ENCODE measurements around the gene IL1A. TPM values are rescaled to one million over a fixed set of nuclear protein-coding genes. Genes with fewer than 3 reads are reported as not detected.

IL1A gene
- total and polyA plus RNA-seq, 7 donors, result 0.08 to 0.12 TPM; not detected in 5

DNA sequence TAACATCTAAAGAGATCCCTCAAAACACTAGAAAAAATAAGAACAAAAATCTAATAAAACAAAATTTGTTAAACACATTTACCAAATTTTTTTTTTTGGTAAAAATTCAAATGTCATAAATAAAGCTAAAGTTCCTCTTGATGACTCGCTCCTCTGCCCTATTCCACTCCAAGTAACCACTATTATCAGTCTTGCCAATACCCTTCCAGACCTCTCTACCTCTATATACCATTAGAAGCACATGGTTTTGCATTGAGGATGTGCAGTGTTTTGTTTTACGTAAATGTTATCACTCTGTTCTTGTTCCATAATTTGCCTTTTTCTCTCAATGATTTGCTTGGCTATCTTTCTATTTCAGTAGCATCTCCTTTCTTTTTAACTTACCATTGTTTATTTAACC lies 41.4 kb upstream of the IL1A start:
- DNase-seq (no peak), ATAC-seq (no peak)
- no peaks in the 10 kb centered on the region for H3K9me3 ChIP-seq
- no peaks in the 10 kb centered on the region for H3K27me3 ChIP-seq (ENCODE audit: insufficient read depth in 3 of 3, low read length in 2 of 3)
- 83 to 92% (median 90%) methylated on average over 2 of the region's 2 CpGs for WGBS, 3 donors
- H3K27ac ChIP-seq, result no peak overlapping the region
- TF ChIP-seq, protein P1, sequence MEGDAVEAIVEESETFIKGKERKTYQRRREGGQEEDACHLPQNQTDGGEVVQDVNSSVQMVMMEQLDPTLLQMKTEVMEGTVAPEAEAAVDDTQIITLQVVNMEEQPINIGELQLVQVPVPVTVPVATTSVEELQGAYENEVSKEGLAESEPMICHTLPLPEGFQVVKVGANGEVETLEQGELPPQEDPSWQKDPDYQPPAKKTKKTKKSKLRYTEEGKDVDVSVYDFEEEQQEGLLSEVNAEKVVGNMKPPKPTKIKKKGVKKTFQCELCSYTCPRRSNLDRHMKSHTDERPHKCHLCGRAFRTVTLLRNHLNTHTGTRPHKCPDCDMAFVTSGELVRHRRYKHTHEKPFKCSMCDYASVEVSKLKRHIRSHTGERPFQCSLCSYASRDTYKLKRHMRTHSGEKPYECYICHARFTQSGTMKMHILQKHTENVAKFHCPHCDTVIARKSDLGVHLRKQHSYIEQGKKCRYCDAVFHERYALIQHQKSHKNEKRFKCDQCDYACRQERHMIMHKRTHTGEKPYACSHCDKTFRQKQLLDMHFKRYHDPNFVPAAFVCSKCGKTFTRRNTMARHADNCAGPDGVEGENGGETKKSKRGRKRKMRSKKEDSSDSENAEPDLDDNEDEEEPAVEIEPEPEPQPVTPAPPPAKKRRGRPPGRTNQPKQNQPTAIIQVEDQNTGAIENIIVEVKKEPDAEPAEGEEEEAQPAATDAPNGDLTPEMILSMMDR (IDR thresholded peaks at IDR 0.05), result no peak
- no peaks in the 10 kb centered on the region for H3K4me1 ChIP-seq
- H3K36me3 ChIP-seq (ENCODE audit: insufficient read depth in 1 of 2, low read depth in 1 of 2), result no peaks in the 10 kb centered on the region
- intact Hi-C loops (cut with DNase I), result no loop called here
- no peak overlapping the region for H3K4me3 ChIP-seq

DNA sequence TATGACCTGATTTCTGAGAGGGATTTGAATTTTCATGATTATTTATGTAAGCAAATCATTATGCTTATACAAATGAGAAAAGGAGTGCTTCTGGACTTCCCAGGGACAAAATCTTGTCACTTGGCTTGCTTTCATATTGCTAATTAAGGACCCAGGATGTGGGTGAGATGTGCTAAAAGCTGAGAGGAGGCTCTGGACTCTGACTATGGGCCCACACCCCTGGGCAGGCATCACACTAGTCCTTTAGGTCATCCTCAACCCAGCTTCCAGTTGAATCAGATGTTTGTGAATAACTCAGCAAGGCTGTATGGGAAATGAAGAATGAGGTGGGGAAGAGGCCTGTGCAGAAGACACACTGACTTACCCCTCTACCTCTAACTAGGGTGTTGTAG lies 40.4 kb upstream of the IL1A start:
- TF ChIP-seq, protein P1 (IDR thresholded peaks at IDR 0.05), result no peak
- H3K9me3 ChIP-seq, result no peaks in the 10 kb centered on the region
- ATAC-seq, result no peak

DNA sequence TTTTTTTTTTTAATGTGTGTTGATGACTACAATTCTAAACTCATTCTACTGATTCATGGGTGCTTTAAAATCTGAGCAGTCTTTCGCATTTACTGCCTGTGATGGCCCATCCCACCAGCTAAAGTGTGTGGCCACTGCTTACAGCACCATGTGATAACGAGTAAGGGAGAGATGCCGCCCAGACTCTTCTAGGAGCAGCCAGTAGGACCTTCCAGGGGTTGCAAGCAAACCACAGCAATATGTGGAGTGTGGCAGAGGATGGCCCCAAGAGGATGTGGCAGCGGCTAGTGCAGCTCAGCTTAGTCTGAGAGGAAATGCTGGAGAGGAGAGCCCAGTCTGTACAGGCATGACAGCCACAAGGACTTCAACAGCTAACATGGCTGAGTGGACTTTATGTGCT lies 37.4 kb upstream of the IL1A start:
- no peaks in the 10 kb centered on the region for H3K4me1 ChIP-seq
- 57 to 68% (median 61%) methylated on average over 4 of the region's 4 CpGs for WGBS, 3 donors
- DNase-seq, result no peak
- intact Hi-C loops (cut with DNase I), result no loop called here
- H3K9me3 ChIP-seq, result no peaks in the 10 kb centered on the region
- TF ChIP-seq, protein P1 (IDR thresholded peaks at IDR 0.05), result no peak
- no peak overlapping the region for H3K27ac ChIP-seq
- H3K4me3 ChIP-seq, result no peak overlapping the region
- H3K36me3 ChIP-seq (ENCODE audit: insufficient read depth in 1 of 2, low read depth in 1 of 2), result no peaks in the 10 kb centered on the region
- peaks cover 0 to 1% (median 0%) of the 10 kb centered on the region in 3 donors for H3K27me3 ChIP-seq (ENCODE audit: insufficient read depth in 3 of 3, low read length in 2 of 3)
- no peak for ATAC-seq

More for the DNA sequence above, 40.4 kb upstream of the IL1A start:
- Histone ChIP-seq H3K36me3 (ENCODE audit: insufficient read depth in 1 of 2, low read depth in 1 of 2) (no peaks in the 10 kb centered on the region), H3K27ac (no peak overlapping the region), H3K4me1 (no peaks in the 10 kb centered on the region), H3K27me3 (ENCODE audit: insufficient read depth in 3 of 3, low read length in 2 of 3) (no peaks in the 10 kb centered on the region), H3K4me3 (no peak overlapping the region)
- intact Hi-C loops (cut with DNase I), result no loop called here
- DNase-seq, result no peak

DNA sequence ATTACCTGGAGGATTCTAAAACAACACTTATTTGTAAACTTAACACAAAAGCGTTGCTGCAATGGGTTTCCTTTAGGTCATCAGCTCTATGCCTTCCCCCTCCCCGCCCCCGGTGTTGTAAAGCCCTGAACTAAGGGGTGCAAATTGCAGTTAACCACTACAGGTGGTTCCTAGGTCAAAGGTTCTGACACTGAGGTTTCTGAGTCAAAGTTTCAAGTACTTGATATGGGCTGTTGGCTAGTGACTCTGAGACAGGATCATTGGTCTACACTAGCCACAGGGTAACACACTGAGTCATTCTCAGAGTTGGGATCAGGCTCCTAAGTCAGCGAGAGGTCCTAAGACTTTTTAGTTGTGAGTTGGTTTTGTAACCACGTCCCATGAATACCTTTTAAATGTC lies 36.8 kb upstream of the IL1A start:
- DNase-seq, result no peak
- ATAC-seq, result no peak
- Histone ChIP-seq H3K4me3 (no peak overlapping the region), H3K9me3 (no peaks in the 10 kb centered on the region), H3K36me3 (ENCODE audit: insufficient read depth in 1 of 2, low read depth in 1 of 2) (no peaks in the 10 kb centered on the region), H3K4me1 (no peaks in the 10 kb centered on the region), H3K27ac (no peak overlapping the region), H3K27me3 (ENCODE audit: insufficient read depth in 3 of 3, low read length in 2 of 3) (peaks cover 0 to 1% (median 0%) of the 10 kb centered on the region in 3 donors)
- WGBS, 3 donors, result 55 to 62% (median 59%) methylated on average over 5 of the region's 5 CpGs
- TF ChIP-seq, protein P1 (IDR thresholded peaks at IDR 0.05), result no peak
- intact Hi-C loops (cut with DNase I), result no loop called here

DNA sequence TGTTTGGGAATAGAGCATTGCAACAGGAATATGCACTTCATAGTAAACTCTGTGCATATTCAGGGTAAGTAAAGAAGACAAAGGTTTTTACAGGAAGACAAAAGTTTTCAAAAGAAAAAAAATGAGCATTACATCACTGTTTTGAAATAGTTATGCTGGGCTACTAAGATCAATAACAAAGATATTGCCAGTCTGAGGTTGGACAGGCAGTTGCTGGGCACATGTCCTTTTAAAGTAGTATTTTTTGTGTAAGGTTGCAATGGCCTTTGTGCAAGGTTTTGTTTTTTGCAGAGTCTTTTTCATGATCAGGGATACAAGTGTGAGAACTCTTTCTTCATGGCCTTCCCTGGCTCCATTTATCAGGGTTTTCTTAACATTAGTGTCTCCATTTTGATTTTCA lies 36.0 kb upstream of the IL1A start:
- Histone ChIP-seq H3K4me1 (no peaks in the 10 kb centered on the region), H3K36me3 (ENCODE audit: insufficient read depth in 1 of 2, low read depth in 1 of 2) (no peaks in the 10 kb centered on the region), H3K9me3 (no peaks in the 10 kb centered on the region), H3K4me3 (no peak overlapping the region), H3K27me3 (ENCODE audit: insufficient read depth in 3 of 3, low read length in 2 of 3) (peaks cover 0 to 1% (median 0%) of the 10 kb centered on the region in 3 donors), H3K27ac (no peak overlapping the region)
- DNase-seq (no peak), ATAC-seq (no peak)
- TF ChIP-seq, protein P1 (IDR thresholded peaks at IDR 0.05), result no peak
- intact Hi-C loops (cut with DNase I), result no loop called here

Measured in psoas muscle (tissue), 8 donors.